HG02588 (cell line): Measurements from ENCODE around the gene NEK7.
A peak's percentile ranks its signal among the peaks of the same experiment; 100 is the strongest.

ENCODE experiments used
- ATAC-seq: cut with Tn5 transposase; IDR thresholded peaks from one replicate; pipeline ENCODE4 v1.9.1; 2021; ENCODE audit warnings: mild to moderate bottlenecking, moderate library complexity; ENCODE audit not compliant: unreplicated experiment

The NEK7 gene

GRCh38 chr1:198330982-198331615 is 174.3 kb downstream of the NEK7 start:
- no peak for ATAC-seq

GRCh38 chr1:198333744-198334143 is 176.9 kb downstream of the NEK7 start:
- ATAC-seq: no peak

GRCh38 chr1:198335663-198336062 is 178.9 kb downstream of the NEK7 start:
- no peak for ATAC-seq

- ATAC-seq: no peak
Measured at GRCh38 chr1:198337886-198338285, 181.1 kb downstream of the NEK7 start.

- no peak for ATAC-seq
Measured at GRCh38 chr1:198340139-198340538, 183.3 kb downstream of the NEK7 start.

GRCh38 chr1:198346178-198346577 is 189.4 kb downstream of the NEK7 start:
- ATAC-seq: no peak

- ATAC-seq: no peak
Measured at GRCh38 chr1:198350456-198350855, 193.7 kb downstream of the NEK7 start.

- peak; percentile 89 for ATAC-seq
Measured at GRCh38 chr1:198352975-198353695, 196.3 kb downstream of the NEK7 start.

GRCh38 chr1:198357937-198358336 is 201.1 kb downstream of the NEK7 start:
- ATAC-seq: no peak

- ATAC-seq: no peak
Measured at GRCh38 chr1:198359024-198359653, 202.3 kb downstream of the NEK7 start.

GRCh38 chr1:198360208-198360729 is 203.5 kb downstream of the NEK7 start:
- ATAC-seq: no peak

- ATAC-seq: no peak
Measured at GRCh38 chr1:198361237-198361767, 204.5 kb downstream of the NEK7 start.

- peak; percentile 80 for ATAC-seq
Measured at GRCh38 chr1:198363625-198364151, 206.9 kb downstream of the NEK7 start.

GRCh38 chr1:198364471-198364870 is 207.7 kb downstream of the NEK7 start:
- ATAC-seq: no peak

GRCh38 chr1:198367296-198367695 is 210.5 kb downstream of the NEK7 start:
- no peak for ATAC-seq

- ATAC-seq: no peak
Measured at GRCh38 chr1:198370996-198371395, 214.2 kb downstream of the NEK7 start.
